GM21717 (cell line): Measurements from ENCODE around the gene NINL.

Experiments used
- ATAC-seq: cut with Tn5 transposase; IDR thresholded peaks from one replicate; pipeline ENCODE4 v1.9.1; 2021; ENCODE audit warnings: mild to moderate bottlenecking, moderate library complexity; ENCODE audit not compliant: unreplicated experiment

NINL gene

DNA sequence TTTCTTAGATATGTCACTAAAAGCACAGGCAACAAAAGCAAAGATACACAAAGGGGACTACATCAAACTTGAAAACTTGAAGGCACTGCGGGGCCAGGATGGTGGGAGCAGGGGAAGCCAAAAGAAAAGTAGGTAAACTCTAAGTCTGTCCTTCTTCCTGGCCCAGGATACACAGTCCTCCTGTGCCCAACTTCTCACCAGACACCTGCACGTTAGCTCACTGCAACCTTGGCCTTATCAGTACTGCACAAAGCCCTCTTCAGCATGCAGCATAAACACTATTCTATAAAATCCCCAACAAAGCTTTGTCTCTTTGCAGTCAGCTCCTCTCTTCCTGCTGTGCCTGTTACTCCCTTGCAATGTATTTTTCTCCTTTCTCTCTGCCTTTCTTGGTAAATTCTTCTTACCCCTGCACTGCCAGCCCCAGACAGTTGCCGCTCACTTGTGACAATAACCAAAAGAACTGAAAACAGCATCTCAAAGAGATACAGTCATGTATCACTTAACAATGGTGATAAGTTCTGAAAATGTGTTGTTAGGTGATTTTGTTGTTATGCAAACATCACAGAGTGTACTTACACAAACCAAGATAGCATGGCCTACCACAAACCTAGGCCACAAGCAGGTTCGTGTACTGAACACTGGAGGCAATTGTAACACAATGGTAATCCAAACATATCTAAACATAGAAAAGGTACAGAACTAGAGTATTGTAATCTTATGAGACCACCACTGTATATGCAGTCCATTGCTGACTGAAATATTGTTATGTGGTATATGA, 51.2 kb downstream of the NINL start:
- ATAC-seq: no peak

- ATAC-seq: no peak
Observed at GRCh38 chr20:25532971-25533391, 52.4 kb downstream of the NINL start.

DNA sequence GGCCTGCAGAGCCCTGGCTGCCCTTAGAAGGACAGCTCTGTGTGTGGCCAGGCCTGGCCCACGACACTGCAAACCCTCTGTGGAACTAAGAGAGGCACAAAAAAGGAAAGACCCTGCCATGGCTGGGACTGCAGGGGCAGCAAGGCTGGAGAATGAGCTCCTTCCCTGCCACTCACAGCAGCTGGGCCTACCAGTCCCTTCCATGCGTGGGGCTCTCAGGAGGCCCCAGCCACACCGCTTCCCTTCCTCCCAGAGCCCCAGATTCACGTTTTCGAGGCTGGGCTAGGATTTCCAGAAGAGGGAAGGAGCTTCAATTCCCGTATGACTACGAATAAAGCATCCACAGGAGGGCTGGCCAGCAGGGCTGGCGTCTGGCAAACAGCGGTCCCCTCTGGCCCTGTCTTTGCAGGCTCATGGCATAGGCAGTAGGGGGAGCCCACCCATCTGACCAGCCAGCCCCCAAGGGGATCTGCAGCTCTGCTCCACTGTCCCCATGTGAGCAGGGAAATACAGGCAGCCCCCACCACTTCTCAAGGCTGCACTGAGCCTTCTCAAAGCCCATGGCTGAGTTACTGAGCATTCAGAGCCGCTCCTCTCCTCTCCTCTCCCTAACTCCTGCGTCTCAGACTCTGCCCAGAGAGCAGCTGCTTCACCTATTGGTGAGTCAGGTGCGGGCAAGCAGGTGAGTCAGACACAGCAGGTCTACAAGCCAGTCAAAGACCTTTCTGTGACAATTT, 53.1 kb downstream of the NINL start:
- no peak for ATAC-seq

DNA sequence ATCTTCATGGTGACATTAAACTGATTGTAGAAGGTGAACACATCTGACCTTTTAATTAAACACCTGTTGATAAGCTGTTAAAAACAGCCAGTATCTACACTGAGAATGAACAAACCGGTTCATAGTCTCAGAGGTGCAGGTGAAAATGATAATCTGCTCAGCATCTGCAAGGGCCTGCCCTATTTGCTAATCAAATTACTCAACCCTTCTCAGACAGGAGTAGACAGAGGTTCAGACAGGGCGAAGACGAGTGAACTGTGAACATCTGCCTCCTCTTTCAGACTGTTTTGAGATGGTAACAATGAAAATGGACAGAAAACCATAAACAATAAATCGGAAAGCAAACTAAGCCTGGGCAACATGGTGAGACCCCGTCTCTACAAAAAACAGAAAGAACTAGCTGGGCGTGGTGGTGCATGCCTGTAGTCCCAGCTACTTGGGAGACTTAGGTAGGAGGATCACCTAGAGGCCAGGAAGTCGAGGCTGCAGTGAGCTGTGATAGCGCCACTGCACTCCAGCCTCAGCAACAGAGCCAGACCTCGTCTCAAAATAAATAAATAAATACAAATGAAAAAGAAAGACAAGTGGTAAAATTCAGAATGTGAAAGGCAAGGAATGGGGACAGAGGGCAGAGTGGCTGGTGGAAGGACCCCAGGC, 55.9 kb downstream of the NINL start:
- ATAC-seq: no peak

GRCh38 chr20:25527949-25528348, 57.4 kb downstream of the NINL start:
- no peak for ATAC-seq

GRCh38 chr20:25526446-25526845, 58.9 kb downstream of the NINL start:
- ATAC-seq: no peak

GRCh38 chr20:25525867-25526266, 59.5 kb downstream of the NINL start:
- no peak for ATAC-seq

GRCh38 chr20:25525295-25525694, 60.0 kb downstream of the NINL start:
- no peak for ATAC-seq

GRCh38 chr20:25521382-25521781, 63.9 kb downstream of the NINL start:
- ATAC-seq: no peak

GRCh38 chr20:25517124-25517523, 68.2 kb downstream of the NINL start:
- ATAC-seq: no peak

- no peak for ATAC-seq
Observed at GRCh38 chr20:25514747-25515340, 70.5 kb downstream of the NINL start.

GRCh38 chr20:25514195-25514594, 71.1 kb downstream of the NINL start:
- no peak for ATAC-seq

GRCh38 chr20:25512709-25513108, 72.6 kb downstream of the NINL start:
- no peak for ATAC-seq

GRCh38 chr20:25511183-25511582, 74.1 kb downstream of the NINL start:
- no peak for ATAC-seq

GRCh38 chr20:25510721-25511120, 74.6 kb downstream of the NINL start:
- ATAC-seq: no peak

DNA sequence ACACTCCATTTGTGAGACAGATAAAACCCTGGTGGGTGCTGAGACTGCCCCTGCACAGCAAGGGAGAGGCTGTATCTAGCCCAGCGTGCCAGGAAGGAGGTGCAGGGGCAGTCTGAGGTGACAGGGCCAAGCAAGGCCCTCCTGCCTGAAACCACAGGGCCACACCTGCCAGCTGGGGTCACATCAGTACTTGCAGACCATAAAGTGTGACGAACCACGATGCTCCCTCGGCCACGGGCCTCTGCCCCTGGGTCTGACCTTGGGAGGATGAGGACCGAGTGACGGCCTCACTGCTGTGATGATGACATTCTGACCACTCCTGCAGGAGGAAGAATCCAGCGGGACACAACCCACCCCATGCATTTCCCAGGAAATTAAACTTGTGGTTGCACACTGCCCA, 75.1 kb downstream of the NINL start:
- no peak for ATAC-seq

DNA sequence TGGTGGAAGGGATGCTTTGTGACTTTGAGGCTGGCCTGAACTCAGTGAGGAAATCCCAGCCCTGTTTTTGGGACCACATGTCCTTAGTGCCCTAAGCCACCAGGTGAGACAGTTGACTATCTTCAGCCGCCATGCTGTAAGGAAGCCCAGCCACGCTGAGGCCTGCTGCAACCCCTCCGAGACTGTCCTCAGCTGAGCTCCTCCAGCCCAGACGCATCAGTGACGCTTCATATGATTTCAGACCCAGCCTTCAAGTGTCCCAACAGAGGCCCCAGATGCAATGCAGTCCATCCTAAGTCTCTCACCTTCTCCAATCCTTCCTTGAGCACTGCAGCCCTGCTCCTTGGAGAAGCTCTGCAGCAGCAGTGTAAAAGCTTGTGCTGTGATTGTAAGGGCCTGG, 76.2 kb downstream of the NINL start:
- no peak for ATAC-seq

DNA sequence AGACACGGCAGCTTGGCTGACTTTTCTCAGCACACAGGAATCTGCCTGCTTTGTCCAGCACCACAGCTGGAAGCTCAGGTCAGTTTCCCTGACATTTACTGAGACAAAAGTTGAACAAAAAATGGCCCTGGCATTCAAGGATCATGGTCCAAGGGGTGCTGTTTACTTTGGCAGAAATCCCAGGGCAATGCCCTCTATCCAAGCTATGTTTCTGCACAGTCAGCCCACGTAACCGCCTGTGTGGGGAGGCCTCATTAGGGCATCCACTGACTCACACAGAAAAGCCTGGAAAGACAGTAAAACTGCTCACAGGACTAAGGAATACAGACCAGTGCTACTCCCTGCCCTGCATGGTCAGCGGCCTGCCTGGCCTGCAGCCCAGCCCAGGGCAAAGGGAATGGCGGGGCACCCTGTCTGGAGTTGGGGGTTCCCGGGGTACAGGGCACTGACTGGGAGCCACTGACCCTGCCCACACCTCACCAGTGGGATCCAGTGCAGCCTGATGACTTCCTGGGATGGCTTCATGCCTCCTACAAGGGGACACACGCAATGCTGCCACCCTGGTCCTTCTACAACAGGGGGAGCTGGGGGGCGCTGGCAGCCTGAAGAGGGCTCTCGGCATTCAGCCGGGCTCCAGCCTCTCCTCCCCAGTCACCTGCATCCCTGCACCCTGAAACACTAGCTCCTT, 77.1 kb downstream of the NINL start:
- no peak for ATAC-seq

DNA sequence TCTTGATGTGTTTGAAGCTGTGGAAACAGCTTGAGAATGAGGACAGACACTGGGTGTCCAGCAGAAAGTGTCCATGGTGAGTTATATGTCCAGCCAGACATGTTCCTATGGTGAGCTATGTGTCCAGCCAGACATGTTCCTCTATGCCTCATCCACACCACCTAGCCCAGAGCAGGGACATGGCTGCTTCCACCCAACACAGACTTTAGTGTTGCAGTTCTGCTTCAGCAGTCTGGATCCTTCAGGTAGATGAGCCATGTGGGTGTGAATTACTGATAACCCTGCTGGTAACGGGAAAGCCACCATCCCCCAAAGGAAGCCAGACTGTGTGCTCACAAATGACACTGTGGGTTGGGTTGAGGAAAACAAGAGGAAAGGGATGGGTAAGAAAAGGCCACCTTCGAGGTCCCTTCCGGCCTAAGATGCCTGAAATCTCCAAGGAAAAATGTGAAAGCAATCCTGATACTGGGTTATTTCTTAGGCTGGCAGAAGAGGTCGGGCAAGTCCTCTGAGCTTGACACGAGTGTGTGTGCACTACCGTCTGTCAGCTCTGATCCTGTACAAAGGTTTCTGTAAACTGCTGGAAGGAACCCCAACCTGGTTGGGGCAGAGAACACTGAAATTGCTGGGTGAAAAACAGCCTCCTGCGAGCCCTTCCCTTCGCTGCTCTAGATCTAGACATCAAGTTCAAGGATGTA, 77.8 kb downstream of the NINL start:
- ATAC-seq: no peak

DNA sequence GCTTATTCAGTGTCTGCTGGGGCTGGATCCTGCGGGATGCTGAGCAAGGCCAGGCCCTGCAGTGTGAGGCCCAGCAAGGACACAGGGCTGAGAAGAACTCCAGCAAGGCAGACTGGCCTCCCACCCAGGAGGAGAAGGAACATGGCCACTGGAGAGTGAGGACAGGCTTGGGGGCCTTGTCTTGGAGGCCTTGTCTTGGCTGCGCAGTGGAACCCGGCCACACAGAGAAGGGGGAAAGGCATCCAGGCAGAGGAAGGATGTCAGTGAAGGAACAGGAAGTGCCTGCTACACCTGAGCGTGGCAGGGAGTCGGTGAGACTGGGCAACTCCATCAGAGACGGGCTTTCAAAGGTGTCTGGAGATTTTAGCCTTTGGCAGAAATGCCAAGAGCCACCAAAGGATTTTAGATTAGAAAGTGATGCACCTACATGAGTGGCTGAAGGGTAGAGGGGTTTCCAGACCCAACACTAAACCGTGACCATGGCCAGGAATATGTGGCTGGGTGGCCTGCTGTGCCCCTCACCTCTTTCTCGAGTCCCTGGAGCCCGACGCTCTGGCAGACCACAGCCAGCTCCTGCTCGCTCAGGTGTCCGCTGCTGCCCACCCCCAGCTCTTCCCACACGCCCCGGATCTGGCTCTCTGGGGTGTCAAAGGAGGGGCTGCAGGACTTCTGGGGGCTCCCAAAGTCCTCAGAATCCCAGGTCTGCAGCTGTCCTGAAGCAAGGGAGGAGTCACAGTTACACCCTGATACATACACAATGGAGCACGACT, 80.8 kb downstream of the NINL start:
- no peak for ATAC-seq
